Measurements from ENCODE around the gene BEND3.

GRCh38 chr6:107116328-107116892 is 1.1 kb upstream of the BEND3 start:
- TF ChIP-seq EZH2 (IDR thresholded peaks at IDR 0.05; ENCODE audit: borderline replicate concordance, insufficient read depth, low read length, poor library complexity, severe bottlenecking): no peak
- peak; percentile 56 for TF ChIP-seq CTCF (IDR thresholded peaks at IDR 0.05; ENCODE audit: poor library complexity, severe bottlenecking)
- no peak for TF ChIP-seq POLR2AphosphoS5 (IDR thresholded peaks at IDR 0.05)
- peak; percentile 4 for TF ChIP-seq MXI1 (conservative IDR thresholded peaks at IDR 0.05; ENCODE audit: poor library complexity, severe bottlenecking)
- TF ChIP-seq REST (IDR thresholded peaks at IDR 0.05; ENCODE audit: borderline replicate concordance): no peak
- TF ChIP-seq SMC3 (conservative IDR thresholded peaks at IDR 0.05; ENCODE audit: poor library complexity): peak; percentile 59
- no peak for TF ChIP-seq TAF1 (IDR thresholded peaks at IDR 0.05; ENCODE audit: low read depth)
